Measurements from ENCODE around the gene RGS8. TPM values are rescaled to one million over a fixed set of nuclear protein-coding genes. Genes with fewer than 3 reads are reported as not detected.

The RGS8 gene
- total RNA-seq, 1 experiment from 2014 or later, result not detected

DNA sequence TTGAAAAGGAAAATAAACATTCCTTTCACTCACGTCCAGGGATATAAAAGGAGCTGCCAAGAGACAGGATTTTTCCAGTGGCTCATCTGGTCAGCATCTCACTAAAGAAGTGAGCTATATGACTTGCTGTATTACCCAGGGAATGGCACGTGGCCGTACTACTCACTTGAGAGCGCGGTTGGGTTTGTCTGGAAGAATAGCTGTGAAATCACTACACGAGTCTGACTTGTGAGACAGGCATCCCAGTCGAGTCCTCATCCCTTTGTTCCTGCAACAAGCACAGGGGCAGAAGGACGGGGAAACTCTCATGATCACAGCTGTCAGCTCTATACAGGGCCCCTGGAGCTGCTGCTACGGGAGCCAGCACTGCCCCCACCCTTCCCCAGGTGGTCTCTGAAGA, 17.7 kb downstream of the RGS8 start:
- no peaks in the 10 kb centered on the region for H3K4me1 ChIP-seq (ENCODE audit: control insufficient read depth, insufficient read depth, low read length)
- no peak overlapping the region for H3K27ac ChIP-seq (ENCODE audit: low read length)
- no peak overlapping the region for H3K4me3 ChIP-seq (ENCODE audit: low read depth in 2 of 2, low read length in 2 of 2)
- no peak for ATAC-seq
- CTCF ChIA-PET, result no interaction called here
- TF ChIP-seq TCF7L2 (IDR thresholded peaks at IDR 0.05; ENCODE audit: low read depth, low read length) (no peak), POLR2AphosphoS5 (IDR thresholded peaks at IDR 0.05; ENCODE audit: low read depth, low read length) (no peak), SIN3A (IDR thresholded peaks at IDR 0.05; ENCODE audit: borderline replicate concordance, insufficient read depth, low read depth, low read length) (no peak)
- TF ChIP-seq, protein P1, sequence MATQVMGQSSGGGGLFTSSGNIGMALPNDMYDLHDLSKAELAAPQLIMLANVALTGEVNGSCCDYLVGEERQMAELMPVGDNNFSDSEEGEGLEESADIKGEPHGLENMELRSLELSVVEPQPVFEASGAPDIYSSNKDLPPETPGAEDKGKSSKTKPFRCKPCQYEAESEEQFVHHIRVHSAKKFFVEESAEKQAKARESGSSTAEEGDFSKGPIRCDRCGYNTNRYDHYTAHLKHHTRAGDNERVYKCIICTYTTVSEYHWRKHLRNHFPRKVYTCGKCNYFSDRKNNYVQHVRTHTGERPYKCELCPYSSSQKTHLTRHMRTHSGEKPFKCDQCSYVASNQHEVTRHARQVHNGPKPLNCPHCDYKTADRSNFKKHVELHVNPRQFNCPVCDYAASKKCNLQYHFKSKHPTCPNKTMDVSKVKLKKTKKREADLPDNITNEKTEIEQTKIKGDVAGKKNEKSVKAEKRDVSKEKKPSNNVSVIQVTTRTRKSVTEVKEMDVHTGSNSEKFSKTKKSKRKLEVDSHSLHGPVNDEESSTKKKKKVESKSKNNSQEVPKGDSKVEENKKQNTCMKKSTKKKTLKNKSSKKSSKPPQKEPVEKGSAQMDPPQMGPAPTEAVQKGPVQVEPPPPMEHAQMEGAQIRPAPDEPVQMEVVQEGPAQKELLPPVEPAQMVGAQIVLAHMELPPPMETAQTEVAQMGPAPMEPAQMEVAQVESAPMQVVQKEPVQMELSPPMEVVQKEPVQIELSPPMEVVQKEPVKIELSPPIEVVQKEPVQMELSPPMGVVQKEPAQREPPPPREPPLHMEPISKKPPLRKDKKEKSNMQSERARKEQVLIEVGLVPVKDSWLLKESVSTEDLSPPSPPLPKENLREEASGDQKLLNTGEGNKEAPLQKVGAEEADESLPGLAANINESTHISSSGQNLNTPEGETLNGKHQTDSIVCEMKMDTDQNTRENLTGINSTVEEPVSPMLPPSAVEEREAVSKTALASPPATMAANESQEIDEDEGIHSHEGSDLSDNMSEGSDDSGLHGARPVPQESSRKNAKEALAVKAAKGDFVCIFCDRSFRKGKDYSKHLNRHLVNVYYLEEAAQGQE (IDR thresholded peaks at IDR 0.05; ENCODE audit: insufficient read depth in 1 of 2, low read depth in 2 of 2, low read length in 1 of 2), result no peak
- TF ChIP-seq, protein P2, sequence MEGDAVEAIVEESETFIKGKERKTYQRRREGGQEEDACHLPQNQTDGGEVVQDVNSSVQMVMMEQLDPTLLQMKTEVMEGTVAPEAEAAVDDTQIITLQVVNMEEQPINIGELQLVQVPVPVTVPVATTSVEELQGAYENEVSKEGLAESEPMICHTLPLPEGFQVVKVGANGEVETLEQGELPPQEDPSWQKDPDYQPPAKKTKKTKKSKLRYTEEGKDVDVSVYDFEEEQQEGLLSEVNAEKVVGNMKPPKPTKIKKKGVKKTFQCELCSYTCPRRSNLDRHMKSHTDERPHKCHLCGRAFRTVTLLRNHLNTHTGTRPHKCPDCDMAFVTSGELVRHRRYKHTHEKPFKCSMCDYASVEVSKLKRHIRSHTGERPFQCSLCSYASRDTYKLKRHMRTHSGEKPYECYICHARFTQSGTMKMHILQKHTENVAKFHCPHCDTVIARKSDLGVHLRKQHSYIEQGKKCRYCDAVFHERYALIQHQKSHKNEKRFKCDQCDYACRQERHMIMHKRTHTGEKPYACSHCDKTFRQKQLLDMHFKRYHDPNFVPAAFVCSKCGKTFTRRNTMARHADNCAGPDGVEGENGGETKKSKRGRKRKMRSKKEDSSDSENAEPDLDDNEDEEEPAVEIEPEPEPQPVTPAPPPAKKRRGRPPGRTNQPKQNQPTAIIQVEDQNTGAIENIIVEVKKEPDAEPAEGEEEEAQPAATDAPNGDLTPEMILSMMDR (IDR thresholded peaks at IDR 0.05), result no peak
- H3K36me3 ChIP-seq (ENCODE audit: control insufficient read depth, insufficient read depth, low read length), result no peaks in the 10 kb centered on the region
- intact Hi-C loops (cut with micrococcal nuclease; ENCODE audit: unreplicated experiment) (no loop called here), in situ Hi-C loops (cut with HindIII; ENCODE audit: low pct_unique_long_range_greater_than_20kb, low sequenced_read_pairs) (no loop called here)
- no peaks in the 10 kb centered on the region for H3K9me3 ChIP-seq (ENCODE audit: control insufficient read depth, insufficient read depth, low read depth, low read length)
- POLR2A ChIA-PET, result no interaction called here
- H3K27me3 ChIP-seq (ENCODE audit: control insufficient read depth, insufficient read depth, low read length), result 0 out of 2 replicates have a peak, but pooled peaks cover 5% of the 10 kb centered on the region
- no peak for DNase-seq (ENCODE audit: low read depth, low spot score)
- BruUV-seq (replicated peaks), result no TSS peak

DNA sequence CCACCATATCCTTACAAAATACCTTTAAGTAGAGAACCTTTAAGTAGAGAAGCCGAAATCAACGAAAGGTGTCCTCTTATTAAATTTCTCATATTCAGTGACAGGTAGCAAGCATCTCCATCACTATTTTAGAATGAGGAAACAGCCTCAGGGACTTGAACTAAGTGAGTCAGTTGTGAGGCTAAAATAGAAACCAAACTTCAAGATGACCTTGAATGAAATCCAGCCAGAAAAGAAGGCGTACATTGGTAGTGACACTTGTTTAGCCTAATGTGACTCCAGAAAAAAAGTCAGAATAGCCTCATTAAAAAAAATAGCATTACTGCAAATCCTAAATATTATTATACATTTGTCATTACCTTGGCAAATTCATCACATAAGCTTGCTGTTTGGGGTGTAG, 20.1 kb downstream of the RGS8 start:
- intact Hi-C loops (cut with micrococcal nuclease; ENCODE audit: unreplicated experiment) (no loop called here), in situ Hi-C loops (cut with HindIII; ENCODE audit: low pct_unique_long_range_greater_than_20kb, low sequenced_read_pairs) (no loop called here)
- Histone ChIP-seq H3K27ac (ENCODE audit: low read length) (no peak overlapping the region), H3K4me3 (ENCODE audit: low read depth in 2 of 2, low read length in 2 of 2) (no peak overlapping the region), H3K4me1 (ENCODE audit: control insufficient read depth, insufficient read depth, low read length) (no peaks in the 10 kb centered on the region), H3K9me3 (ENCODE audit: control insufficient read depth, insufficient read depth, low read depth, low read length) (no peaks in the 10 kb centered on the region), H3K27me3 (ENCODE audit: control insufficient read depth, insufficient read depth, low read length) (0 out of 2 replicates have a peak, but pooled peaks cover 5% of the 10 kb centered on the region), H3K36me3 (ENCODE audit: control insufficient read depth, insufficient read depth, low read length) (no peaks in the 10 kb centered on the region)
- TF ChIP-seq, protein P2 (IDR thresholded peaks at IDR 0.05), result no peak
- TF ChIP-seq, protein P1 (IDR thresholded peaks at IDR 0.05; ENCODE audit: insufficient read depth in 1 of 2, low read depth in 2 of 2, low read length in 1 of 2), result no peak
- TF ChIP-seq TCF7L2 (IDR thresholded peaks at IDR 0.05; ENCODE audit: low read depth, low read length) (no peak), SIN3A (IDR thresholded peaks at IDR 0.05; ENCODE audit: borderline replicate concordance, insufficient read depth, low read depth, low read length) (no peak), POLR2AphosphoS5 (IDR thresholded peaks at IDR 0.05; ENCODE audit: low read depth, low read length) (no peak)
- ChIA-PET POLR2A (no interaction called here), CTCF (no interaction called here)
- BruUV-seq (replicated peaks), result no TSS peak
- DNase-seq (ENCODE audit: low read depth, low spot score) (no peak), ATAC-seq (no peak)
